Right renal cortex interstitium (tissue), 3 donors: ENCODE results near the gene NRP2. TPM values are rescaled to one million over a fixed set of nuclear protein-coding genes. Genes with fewer than 3 reads are reported as not detected.

Experiments
- DNase-seq, 3 donors: peaks; one replicate each; pipeline ENCODE4 v3.0.0-alpha.2; 2013; ENCODE audit warnings: low read depth in 3 of 3, low spot score in 2 of 3
- polyA plus RNA-seq, 3 donors: library from polyadenylated mRNA; unstranded; fragments of 120-200 nt; gene quantifications; one replicate each; pipeline ENCODE4 v1.2.1, GENCODE V29; 2013; ENCODE audit not compliant: insufficient read length in 3 of 3

Gene NRP2
- polyA plus RNA-seq, 3 donors = 60.2 to 67.1 (median 62.9) TPM

GRCh38 chr2:205845446-205845845 lies 163.1 kb downstream of the NRP2 start:
- DNase-seq = no peak
